Cardiac muscle cell (in vitro differentiated cells and primary cell): ENCODE data around the gene CCBE1. TPM values are rescaled to one million over a fixed set of nuclear protein-coding genes. Genes with fewer than 3 reads are reported as not detected.

Experiments
- DNase-seq, 2 donors: peaks; one replicate each; pipeline versions ENCODE4 v3.0.0 to v3.0.0-alpha.2; 2010 to 2017; ENCODE audit warnings: low read depth in 1 of 2, low spot score in 1 of 2
- H3K27ac ChIP-seq: fragments of 200-600 bp; sonication (generic); 2 replicates; pipeline ENCODE4 v1.5.1; 2016
- H3K27me3 ChIP-seq: fragments of 200-600 bp; sonication (generic); 2 replicates; pipeline ENCODE4 v1.6.0; 2016; ENCODE audit warnings: control low read depth
- H3K36me3 ChIP-seq: fragments of 200-600 bp; sonication (generic); 2 replicates; pipeline ENCODE4 v1.5.1; 2016; ENCODE audit warnings: control low read depth
- H3K4me1 ChIP-seq: fragments of 200-600 bp; sonication (generic); 2 replicates; pipeline ENCODE4 v1.8.1; 2017; ENCODE audit warnings: low read depth, mild to moderate bottlenecking, mixed run types
- H3K4me3 ChIP-seq: fragments of 200-600 bp; sonication (generic); 2 replicates; pipeline ENCODE4 v1.5.1; 2016; ENCODE audit warnings: mild to moderate bottlenecking
- H3K9me3 ChIP-seq: fragments of 200-600 bp; sonication (generic); 2 replicates; pipeline ENCODE4 v1.5.1; 2017; ENCODE audit warnings: low read depth, mild to moderate bottlenecking, control low read depth
- CTCF ChIP-seq: IDR thresholded peaks from 2 replicates; pipeline ENCODE4 v1.5.1; 2012; ENCODE audit warnings: low read depth, mild to moderate bottlenecking, low read length
- polyA plus RNA-seq: library from polyadenylated mRNA; unstranded; fragments of >200 nt; fragmentation: Nextera tagmentation; extraction: Ambion mirVana; gene quantifications from 2 replicates; pipeline ENCODE4 v1.2.1, GENCODE V29; 2016
- total RNA-seq: library from RNA; depleted of rRNA; stranded (reverse); fragments of >200 nt; gene quantifications from 2 replicates; pipeline ENCODE4 v1.2.3, GENCODE V29; 2016

CCBE1 gene
- total and polyA plus RNA-seq, 2 experiments from 2014 or later = 1.5 to 3.7 TPM

GRCh38 chr18:59684777-59685176 lies 12.4 kb downstream of the CCBE1 start:
- Histone ChIP-seq H3K4me3 (no peak overlapping the region), H3K9me3 (no peaks in the 10 kb centered on the region), H3K4me1 (no peaks in the 10 kb centered on the region), H3K36me3 (no peaks in the 10 kb centered on the region), H3K27ac (no peak overlapping the region), H3K27me3 (peaks cover 79% of the 10 kb centered on the region)
- DNase-seq = no peak
- no peak for TF ChIP-seq CTCF

- DNase-seq = no peak
- H3K27me3 ChIP-seq = peaks cover 75% of the 10 kb centered on the region
- H3K4me3 ChIP-seq = no peak overlapping the region
- no peak for TF ChIP-seq CTCF
- no peaks in the 10 kb centered on the region for H3K4me1 ChIP-seq
- no peaks in the 10 kb centered on the region for H3K9me3 ChIP-seq
- H3K27ac ChIP-seq = no peak overlapping the region
- no peaks in the 10 kb centered on the region for H3K36me3 ChIP-seq
Measured at GRCh38 chr18:59681521-59682004, 15.7 kb downstream of the CCBE1 start.

- Histone ChIP-seq H3K4me1 (no peaks in the 10 kb centered on the region), H3K27ac (no peak overlapping the region), H3K4me3 (no peak overlapping the region), H3K27me3 (peaks cover 75% of the 10 kb centered on the region), H3K9me3 (no peaks in the 10 kb centered on the region), H3K36me3 (no peaks in the 10 kb centered on the region)
- TF ChIP-seq CTCF = no peak
- no peak for DNase-seq
Measured at GRCh38 chr18:59681051-59681450, 16.2 kb downstream of the CCBE1 start.

GRCh38 chr18:59675346-59675745 lies 21.9 kb downstream of the CCBE1 start:
- no peaks in the 10 kb centered on the region for H3K9me3 ChIP-seq
- no peak for TF ChIP-seq CTCF
- no peak overlapping the region for H3K27ac ChIP-seq
- H3K4me3 ChIP-seq = no peak overlapping the region
- H3K27me3 ChIP-seq = peaks cover 38% of the 10 kb centered on the region
- H3K36me3 ChIP-seq = no peaks in the 10 kb centered on the region
- peak in 1 of 2 donors; percentile 21 for DNase-seq
- H3K4me1 ChIP-seq = peaks cover 11% of the 10 kb centered on the region

- Histone ChIP-seq H3K9me3 (no peaks in the 10 kb centered on the region), H3K4me3 (no peak overlapping the region), H3K27ac (no peak overlapping the region), H3K27me3 (peaks cover 38% of the 10 kb centered on the region), H3K36me3 (no peaks in the 10 kb centered on the region), H3K4me1 (peaks cover 11% of the 10 kb centered on the region)
- DNase-seq = no peak
- TF ChIP-seq CTCF = no peak
Measured at GRCh38 chr18:59674903-59675270, 22.3 kb downstream of the CCBE1 start.
